ENCODE data around the gene SCN2A.
"Not testable (repeated sequence)": the region's sequence is repeated elsewhere in the genome, so short reads cannot be mapped to it uniquely, and the experiment has no call there.

SCN2A gene

DNA sequence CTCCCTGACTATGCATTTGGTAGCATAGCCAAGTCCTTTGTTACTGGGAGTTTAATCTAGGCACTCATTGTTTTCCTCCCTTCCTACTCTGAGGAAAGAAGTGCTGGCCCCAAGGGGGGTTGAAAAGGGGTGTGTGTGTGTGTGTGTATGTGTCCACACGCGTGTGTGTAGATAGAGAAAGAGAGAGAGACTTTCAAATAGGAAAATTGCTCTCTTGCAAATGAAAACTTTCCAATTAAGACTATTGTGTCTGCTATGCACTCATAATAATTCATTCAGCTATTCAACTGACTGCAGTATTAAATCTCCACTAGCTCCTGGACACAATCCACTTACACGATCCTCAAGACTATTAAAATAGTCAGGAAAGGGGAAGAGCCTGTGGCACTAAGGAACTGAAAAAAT is 137.4 kb downstream of the SCN2A start:
- H2AFZ ChIP-seq (ENCODE audit: low read depth) = no peak overlapping the region
- no peak overlapping the region for H3K9ac ChIP-seq
- no peaks in the 10 kb centered on the region for H3K79me2 ChIP-seq (ENCODE audit: insufficient read depth, low read depth)
- no peaks in the 10 kb centered on the region for H3K36me3 ChIP-seq (ENCODE audit: insufficient read depth)
- H3K27ac ChIP-seq = no peak overlapping the region
- no peaks in the 10 kb centered on the region for H4K20me1 ChIP-seq (ENCODE audit: insufficient read depth)
- no peaks in the 10 kb centered on the region for H3K27me3 ChIP-seq (ENCODE audit: insufficient read depth, low read depth)
- TF ChIP-seq, protein P1, sequence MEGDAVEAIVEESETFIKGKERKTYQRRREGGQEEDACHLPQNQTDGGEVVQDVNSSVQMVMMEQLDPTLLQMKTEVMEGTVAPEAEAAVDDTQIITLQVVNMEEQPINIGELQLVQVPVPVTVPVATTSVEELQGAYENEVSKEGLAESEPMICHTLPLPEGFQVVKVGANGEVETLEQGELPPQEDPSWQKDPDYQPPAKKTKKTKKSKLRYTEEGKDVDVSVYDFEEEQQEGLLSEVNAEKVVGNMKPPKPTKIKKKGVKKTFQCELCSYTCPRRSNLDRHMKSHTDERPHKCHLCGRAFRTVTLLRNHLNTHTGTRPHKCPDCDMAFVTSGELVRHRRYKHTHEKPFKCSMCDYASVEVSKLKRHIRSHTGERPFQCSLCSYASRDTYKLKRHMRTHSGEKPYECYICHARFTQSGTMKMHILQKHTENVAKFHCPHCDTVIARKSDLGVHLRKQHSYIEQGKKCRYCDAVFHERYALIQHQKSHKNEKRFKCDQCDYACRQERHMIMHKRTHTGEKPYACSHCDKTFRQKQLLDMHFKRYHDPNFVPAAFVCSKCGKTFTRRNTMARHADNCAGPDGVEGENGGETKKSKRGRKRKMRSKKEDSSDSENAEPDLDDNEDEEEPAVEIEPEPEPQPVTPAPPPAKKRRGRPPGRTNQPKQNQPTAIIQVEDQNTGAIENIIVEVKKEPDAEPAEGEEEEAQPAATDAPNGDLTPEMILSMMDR (conservative IDR thresholded peaks at IDR 0.05; ENCODE audit: low read depth, low read length) = no peak
- H3K4me1 ChIP-seq (ENCODE audit: low read depth, poor library complexity, severe bottlenecking) = no peaks in the 10 kb centered on the region
- H3K4me2 ChIP-seq = no peak overlapping the region
- no peak overlapping the region for H3K4me3 ChIP-seq (IDR thresholded peaks at IDR 0.05; ENCODE audit: insufficient read depth, low read depth, low read length)

DNA sequence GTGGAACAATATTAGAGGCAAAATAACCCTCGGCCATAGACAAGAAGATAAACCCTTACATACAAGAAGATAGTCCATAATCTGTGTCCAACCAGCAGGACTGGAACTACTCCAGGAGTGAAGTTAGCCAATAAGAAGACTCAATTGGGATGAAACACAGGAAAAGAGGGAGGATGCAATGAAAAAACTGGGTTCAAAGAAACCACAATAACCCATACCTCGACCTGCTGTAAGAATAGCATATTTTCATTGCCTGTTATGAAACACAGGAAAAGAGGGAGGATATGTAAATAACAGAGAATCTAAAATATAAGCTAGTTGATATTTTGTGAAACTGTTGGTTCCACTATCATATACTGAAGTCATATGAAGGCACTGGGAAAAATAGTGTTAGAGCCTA is 143.1 kb downstream of the SCN2A start:
- TF ChIP-seq, protein P1 (conservative IDR thresholded peaks at IDR 0.05; ENCODE audit: low read depth, low read length) = no peak
- Histone ChIP-seq H3K79me2 (ENCODE audit: insufficient read depth, low read depth) (no peaks in the 10 kb centered on the region), H3K4me2 (no peak overlapping the region), H3K27ac (no peak overlapping the region), H4K20me1 (ENCODE audit: insufficient read depth) (no peaks in the 10 kb centered on the region), H3K36me3 (ENCODE audit: insufficient read depth) (no peaks in the 10 kb centered on the region), H3K4me3 (IDR thresholded peaks at IDR 0.05; ENCODE audit: insufficient read depth, low read depth, low read length) (no peak overlapping the region), H2AFZ (ENCODE audit: low read depth) (no peak overlapping the region), H3K9ac (no peak overlapping the region), H3K27me3 (ENCODE audit: insufficient read depth, low read depth) (no peaks in the 10 kb centered on the region), H3K4me1 (ENCODE audit: low read depth, poor library complexity, severe bottlenecking) (no peaks in the 10 kb centered on the region)

DNA sequence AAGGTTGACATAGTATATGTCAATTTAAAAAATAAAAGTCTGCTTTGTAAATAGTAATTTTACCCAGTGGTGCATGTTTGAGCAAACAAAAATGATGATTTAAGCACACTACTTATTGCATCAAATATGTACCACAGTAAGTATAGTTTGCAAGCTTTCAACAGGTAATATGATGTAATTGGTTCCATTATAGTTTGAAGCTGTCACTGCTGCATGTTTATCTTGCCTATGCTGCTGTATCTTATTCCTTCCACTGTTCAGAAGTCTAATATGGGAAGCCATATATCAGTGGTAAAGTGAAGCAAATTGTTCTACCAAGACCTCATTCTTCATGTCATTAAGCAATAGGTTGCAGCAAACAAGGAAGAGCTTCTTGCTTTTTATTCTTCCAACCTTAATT is 151.7 kb downstream of the SCN2A start:
- no peaks in the 10 kb centered on the region for H3K36me3 ChIP-seq (ENCODE audit: insufficient read depth)
- TF ChIP-seq, protein P1 (conservative IDR thresholded peaks at IDR 0.05; ENCODE audit: low read depth, low read length) = no peak
- H3K27ac ChIP-seq = no peak overlapping the region
- no peak overlapping the region for H3K4me3 ChIP-seq (IDR thresholded peaks at IDR 0.05; ENCODE audit: insufficient read depth, low read depth, low read length)
- no peaks in the 10 kb centered on the region for H3K4me1 ChIP-seq (ENCODE audit: low read depth, poor library complexity, severe bottlenecking)
- no peaks in the 10 kb centered on the region for H4K20me1 ChIP-seq (ENCODE audit: insufficient read depth)
- no peak overlapping the region for H3K4me2 ChIP-seq
- no peaks in the 10 kb centered on the region for H3K79me2 ChIP-seq (ENCODE audit: insufficient read depth, low read depth)
- H3K9ac ChIP-seq = no peak overlapping the region
- no peak overlapping the region for H2AFZ ChIP-seq (ENCODE audit: low read depth)
- H3K27me3 ChIP-seq (ENCODE audit: insufficient read depth, low read depth) = no peaks in the 10 kb centered on the region

DNA sequence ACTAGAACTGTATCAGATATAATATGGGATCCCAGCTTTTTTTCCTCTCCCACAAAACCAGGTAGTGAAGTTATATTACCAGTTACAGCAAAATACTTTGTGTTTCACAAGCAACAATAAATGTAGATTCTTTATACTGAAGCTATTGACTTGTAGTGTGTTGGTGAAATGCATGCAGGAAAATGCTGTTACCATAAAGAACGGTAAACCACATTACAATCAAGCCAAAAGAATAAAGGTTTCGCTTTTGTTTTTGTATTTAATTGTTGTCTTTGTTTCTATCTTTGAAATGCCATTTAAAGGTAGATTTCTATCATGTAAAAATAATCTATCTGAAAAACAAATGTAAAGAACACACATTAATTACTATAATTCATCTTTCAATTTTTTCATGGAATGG is 152.6 kb downstream of the SCN2A start:
- Histone ChIP-seq H2AFZ (ENCODE audit: low read depth) (no peak overlapping the region), H3K4me3 (IDR thresholded peaks at IDR 0.05; ENCODE audit: insufficient read depth, low read depth, low read length) (no peak overlapping the region), H3K27me3 (ENCODE audit: insufficient read depth, low read depth) (no peaks in the 10 kb centered on the region), H3K4me1 (ENCODE audit: low read depth, poor library complexity, severe bottlenecking) (no peaks in the 10 kb centered on the region), H4K20me1 (ENCODE audit: insufficient read depth) (no peaks in the 10 kb centered on the region), H3K9ac (no peak overlapping the region), H3K79me2 (ENCODE audit: insufficient read depth, low read depth) (no peaks in the 10 kb centered on the region), H3K27ac (no peak overlapping the region), H3K36me3 (ENCODE audit: insufficient read depth) (no peaks in the 10 kb centered on the region), H3K4me2 (no peak overlapping the region)
- TF ChIP-seq, protein P1 (conservative IDR thresholded peaks at IDR 0.05; ENCODE audit: low read depth, low read length) = no peak

DNA sequence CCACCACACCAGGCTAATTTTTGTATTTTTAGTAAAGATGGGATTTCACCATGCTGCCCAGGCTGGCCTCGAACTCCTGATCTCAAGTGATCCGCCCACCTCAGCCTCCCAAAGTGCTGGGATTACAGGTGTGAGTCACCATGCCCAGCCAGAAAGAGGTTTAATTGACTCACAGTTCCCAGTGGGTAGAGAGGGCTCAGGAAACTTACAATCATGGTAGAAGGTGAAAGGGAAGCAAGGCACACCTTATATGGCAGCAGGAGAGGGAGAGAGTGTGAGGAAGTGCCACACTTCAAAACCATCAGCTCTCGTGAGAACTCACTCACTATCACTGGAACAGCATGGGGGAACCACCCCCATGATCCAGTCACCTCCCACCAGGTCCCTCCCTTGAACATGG is 159.4 kb downstream of the SCN2A start:
- not testable (repeated sequence) for H2AFZ ChIP-seq (ENCODE audit: low read depth); H3K4me2 ChIP-seq; H4K20me1 ChIP-seq (ENCODE audit: insufficient read depth); H3K27ac ChIP-seq; H3K36me3 ChIP-seq (ENCODE audit: insufficient read depth); H3K79me2 ChIP-seq (ENCODE audit: insufficient read depth, low read depth); H3K4me3 ChIP-seq (IDR thresholded peaks at IDR 0.05; ENCODE audit: insufficient read depth, low read depth, low read length); H3K9ac ChIP-seq; H3K4me1 ChIP-seq (ENCODE audit: low read depth, poor library complexity, severe bottlenecking); H3K27me3 ChIP-seq (ENCODE audit: insufficient read depth, low read depth)

Data from KMS-11 (cell line).